ENCODE data around the gene ERBB4.
A peak's percentile ranks its signal among the peaks of the same experiment; 100 is the strongest.

The ERBB4 gene

GRCh38 chr2:211631503-211631902 lies 907.1 kb downstream of the ERBB4 start:
- no peaks in the 10 kb centered on the region for H3K27me3 ChIP-seq (replicated peaks; ENCODE audit: insufficient read depth, low read length)
- H3K4me3 ChIP-seq (ENCODE audit: low read length), result peak overlapping the region; percentile 11; the same call in 1 of the 2 replicates
- H3K9me3 ChIP-seq (replicated peaks; ENCODE audit: insufficient read depth, low read length), result no peaks in the 10 kb centered on the region
- peak; percentile 73 for DNase-seq
- peaks cover 9% of the 10 kb centered on the region; the same call in 1 of the 2 replicates for H3F3A ChIP-seq (ENCODE audit: insufficient read depth, low read length)
- H4K20me1 ChIP-seq (ENCODE audit: insufficient read depth, low read length), result no peaks in the 10 kb centered on the region
- H3K4me1 ChIP-seq (ENCODE audit: low read length), result peaks cover 22% of the 10 kb centered on the region
- 0 out of 2 replicates have a peak overlapping the region, but pooled peaks have one; percentile 8 for H3K9ac ChIP-seq (ENCODE audit: low read length)
- TF ChIP-seq EZH2 (optimal IDR thresholded peaks at IDR 0.05; ENCODE audit: low read depth, low read length) (no peak), CTCF (IDR thresholded peaks at IDR 0.05; ENCODE audit: low read length) (no peak), EZH2phosphoT487 (IDR thresholded peaks at IDR 0.05; ENCODE audit: low read length) (no peak)
- no peaks in the 10 kb centered on the region for H3K36me3 ChIP-seq (replicated peaks; ENCODE audit: insufficient read depth, low read length)
- H3K9me2 ChIP-seq (replicated peaks; ENCODE audit: insufficient read depth, low read length), result no peaks in the 10 kb centered on the region
- peak overlapping the region; percentile 62 for H3K4me2 ChIP-seq (ENCODE audit: low read depth, low read length)
- H3K27ac ChIP-seq (ENCODE audit: low read length), result peak overlapping the region; percentile 69
- peak overlapping the region; percentile 57 for H2AFZ ChIP-seq (ENCODE audit: low read length)
- no peaks in the 10 kb centered on the region for H3K79me2 ChIP-seq (ENCODE audit: low read length)

GRCh38 chr2:211623096-211623495 lies 915.5 kb downstream of the ERBB4 start:
- DNase-seq, result no peak
- Histone ChIP-seq H3K9me2 (replicated peaks; ENCODE audit: insufficient read depth, low read length) (no peaks in the 10 kb centered on the region), H3K27ac (ENCODE audit: low read length) (no peak overlapping the region), H3K27me3 (replicated peaks; ENCODE audit: insufficient read depth, low read length) (no peaks in the 10 kb centered on the region), H4K20me1 (ENCODE audit: insufficient read depth, low read length) (no peaks in the 10 kb centered on the region; the same call in 1 of the 2 replicates), H3K79me2 (ENCODE audit: low read length) (no peaks in the 10 kb centered on the region), H3K36me3 (replicated peaks; ENCODE audit: insufficient read depth, low read length) (no peaks in the 10 kb centered on the region), H3F3A (ENCODE audit: insufficient read depth, low read length) (no peaks in the 10 kb centered on the region), H3K9me3 (replicated peaks; ENCODE audit: insufficient read depth, low read length) (no peaks in the 10 kb centered on the region), H3K4me1 (ENCODE audit: low read length) (no peaks in the 10 kb centered on the region), H3K9ac (ENCODE audit: low read length) (no peak overlapping the region), H2AFZ (ENCODE audit: low read length) (no peak overlapping the region), H3K4me2 (ENCODE audit: low read depth, low read length) (no peak overlapping the region), H3K4me3 (ENCODE audit: low read length) (no peak overlapping the region)
- TF ChIP-seq CTCF (IDR thresholded peaks at IDR 0.05; ENCODE audit: low read length), result no peak
- no peak for TF ChIP-seq EZH2phosphoT487 (IDR thresholded peaks at IDR 0.05; ENCODE audit: low read length)

GRCh38 chr2:211620986-211621385 lies 917.6 kb downstream of the ERBB4 start:
- H3K9me3 ChIP-seq (replicated peaks; ENCODE audit: insufficient read depth, low read length), result no peaks in the 10 kb centered on the region
- no peak overlapping the region for H3K27ac ChIP-seq (ENCODE audit: low read length)
- no peaks in the 10 kb centered on the region for H3K9me2 ChIP-seq (replicated peaks; ENCODE audit: insufficient read depth, low read length)

More at GRCh38 chr2:211620986-211621385, 917.6 kb downstream of the ERBB4 start:
- Histone ChIP-seq H2AFZ (ENCODE audit: low read length) (no peak overlapping the region), H3K36me3 (replicated peaks; ENCODE audit: insufficient read depth, low read length) (no peaks in the 10 kb centered on the region), H3K9ac (ENCODE audit: low read length) (no peak overlapping the region), H3K27me3 (replicated peaks; ENCODE audit: insufficient read depth, low read length) (no peaks in the 10 kb centered on the region), H3K4me1 (ENCODE audit: low read length) (no peaks in the 10 kb centered on the region), H4K20me1 (ENCODE audit: insufficient read depth, low read length) (no peaks in the 10 kb centered on the region; the same call in 1 of the 2 replicates), H3K4me2 (ENCODE audit: low read depth, low read length) (no peak overlapping the region), H3K4me3 (ENCODE audit: low read length) (no peak overlapping the region), H3F3A (ENCODE audit: insufficient read depth, low read length) (no peaks in the 10 kb centered on the region), H3K79me2 (ENCODE audit: low read length) (no peaks in the 10 kb centered on the region)
- DNase-seq, result no peak
- TF ChIP-seq CTCF (IDR thresholded peaks at IDR 0.05; ENCODE audit: low read length), result no peak
- TF ChIP-seq EZH2phosphoT487 (IDR thresholded peaks at IDR 0.05; ENCODE audit: low read length), result no peak

Measured in MM.1S (cell line).